Stomach (tissue), 9 donors: ENCODE measurements around the gene COBL. TPM values are rescaled to one million over a fixed set of nuclear protein-coding genes. Genes with fewer than 3 reads are reported as not detected.

ENCODE experiments used
- DNase-seq, 2 donors: peaks; one replicate each; pipeline versions ENCODE4 v3.0.0 to v3.0.0-alpha.2; 2013 to 2019
- H3K27ac ChIP-seq, 5 donors: fragments of 200-600 bp in 4 of 5; sonication (generic) in 4 of 5; one replicate each; pipeline ENCODE4 v1.5.1; 2013 to 2019; ENCODE audit warnings: mild to moderate bottlenecking in 1 of 5, moderate library complexity in 1 of 5
- H3K27me3 ChIP-seq, 3 donors: fragments of 200-600 bp; sonication (generic); one replicate each; pipeline ENCODE4 v1.5.1; 2017 to 2019; ENCODE audit warnings: mixed run types in 1 of 3
- H3K36me3 ChIP-seq, 4 donors: fragments of 200-600 bp; sonication (generic); 1 replicate in 3 of 4; 2 replicates in 1 of 4; pipeline ENCODE4 v1.5.1; 2016 to 2019
- H3K4me1 ChIP-seq, 4 donors: fragments of 200-600 bp; sonication (generic); one replicate each; pipeline ENCODE4 v1.5.1; 2016 to 2019
- H3K4me3 ChIP-seq, 4 donors: fragments of 200-600 bp; sonication (generic) in 3 of 4; one replicate each; pipeline ENCODE4 v1.5.1; 2016 to 2019; ENCODE audit warnings: mild to moderate bottlenecking in 1 of 4
- H3K9me3 ChIP-seq, 4 donors: fragments of 200-600 bp; sonication (generic); one replicate each; pipeline ENCODE4 v1.5.1; 2016 to 2019
- EP300 ChIP-seq: sonication (generic); formaldehyde crosslinking; IDR thresholded peaks from one replicate; pipeline ENCODE4 v1.6.1; 2017; ENCODE audit warnings: antibody characterized with exemption
- POLR2A ChIP-seq, 4 donors: fragments of 450-650 bp; IDR thresholded peaks; one replicate each; pipeline ENCODE4 v1.6.1; 2016; ENCODE audit warnings: antibody characterized with exemption in 4 of 4, control low read depth in 2 of 4, mild to moderate bottlenecking in 1 of 4, moderate library complexity in 1 of 4
- POLR2AphosphoS5 ChIP-seq, 3 donors: sonication (generic); formaldehyde crosslinking; IDR thresholded peaks; one replicate each; pipeline ENCODE4 v1.6.1; 2016; ENCODE audit warnings: antibody characterized with exemption in 3 of 3
- WGBS, 5 donors: extraction: QIAGEN DNeasy Blood & Tissue Kit in 3 of 5; methylation state at CpG; one replicate each; pipeline versions ENCODE4 v1.1.5 to v1.1.7; 2013 to 2018; 5-methylcytosine and 5-hydroxymethylcytosine counted together
- intact Hi-C: fragments of 100-400 bp; cut with DNase I; formaldehyde crosslinking; loops from one replicate; pipeline ENCODE4 v1.15.1; 2023; ENCODE audit warnings: low total_unique reads
- polyA plus RNA-seq, 3 donors: library from polyadenylated mRNA; stranded (reverse); fragments of 200-250 nt; gene quantifications; one replicate each; pipeline ENCODE4 v1.2.3, GENCODE V29; 2013
- total RNA-seq, 5 donors: library from RNA; depleted of rRNA; stranded (reverse); fragments of >200 nt; gene quantifications; one replicate each; pipeline versions ENCODE4 v1.1.0 to v1.2.3, GENCODE V29; 2014 to 2016
- TF ChIP-seq, protein P1 (sequence below), 7 experiments: fragments of 450-650 bp in 4 of 7; fragments of 200-600 bp in 3 of 7; sonication (generic) in 3 of 7; IDR thresholded peaks; one replicate each; pipeline ENCODE4 v1.5.1; 2016 to 2019; ENCODE audit warnings: antibody characterized with exemption in 7 of 7, control low read depth in 2 of 7, mild to moderate bottlenecking in 1 of 7
- donor health status: healthy with polysubstance abuse.
- donor health status: Bipolar disorder and iron deficiency.
- donor health status: healthy.

The COBL gene
- total and polyA plus RNA-seq, 8 donors: 4.9 to 79.9 (median 16.0) TPM

DNA sequence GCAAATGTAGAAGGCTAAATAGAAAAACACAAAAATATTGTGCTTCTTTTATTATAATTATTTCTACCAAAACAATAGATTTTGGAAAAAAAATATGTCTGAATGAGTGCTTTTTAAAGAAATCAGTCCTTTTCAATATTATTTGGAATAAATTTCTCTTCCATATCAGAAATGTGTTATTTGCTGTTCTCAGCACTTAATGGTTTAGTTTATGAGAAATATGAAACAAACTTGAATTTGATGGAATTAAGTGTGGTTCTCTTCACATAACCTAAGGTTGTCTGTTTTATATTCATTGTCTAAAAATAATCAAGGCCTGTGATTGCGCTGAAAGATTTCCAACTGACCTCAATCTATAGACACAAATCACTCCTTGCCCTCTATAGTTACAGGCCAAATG is 203.0 kb downstream of the COBL start:
- no peak overlapping the region for H3K27ac ChIP-seq
- peaks cover 0 to 3% (median 0%) of the 10 kb centered on the region in 4 donors for H3K36me3 ChIP-seq
- H3K4me1 ChIP-seq: no peaks in the 10 kb centered on the region
- peaks cover 0 to 5% (median 0%) of the 10 kb centered on the region in 4 donors for H3K9me3 ChIP-seq
- TF ChIP-seq POLR2A (IDR thresholded peaks at IDR 0.05) (no peak), EP300 (no peak), POLR2AphosphoS5 (IDR thresholded peaks at IDR 0.05) (no peak)
- TF ChIP-seq, protein P1, sequence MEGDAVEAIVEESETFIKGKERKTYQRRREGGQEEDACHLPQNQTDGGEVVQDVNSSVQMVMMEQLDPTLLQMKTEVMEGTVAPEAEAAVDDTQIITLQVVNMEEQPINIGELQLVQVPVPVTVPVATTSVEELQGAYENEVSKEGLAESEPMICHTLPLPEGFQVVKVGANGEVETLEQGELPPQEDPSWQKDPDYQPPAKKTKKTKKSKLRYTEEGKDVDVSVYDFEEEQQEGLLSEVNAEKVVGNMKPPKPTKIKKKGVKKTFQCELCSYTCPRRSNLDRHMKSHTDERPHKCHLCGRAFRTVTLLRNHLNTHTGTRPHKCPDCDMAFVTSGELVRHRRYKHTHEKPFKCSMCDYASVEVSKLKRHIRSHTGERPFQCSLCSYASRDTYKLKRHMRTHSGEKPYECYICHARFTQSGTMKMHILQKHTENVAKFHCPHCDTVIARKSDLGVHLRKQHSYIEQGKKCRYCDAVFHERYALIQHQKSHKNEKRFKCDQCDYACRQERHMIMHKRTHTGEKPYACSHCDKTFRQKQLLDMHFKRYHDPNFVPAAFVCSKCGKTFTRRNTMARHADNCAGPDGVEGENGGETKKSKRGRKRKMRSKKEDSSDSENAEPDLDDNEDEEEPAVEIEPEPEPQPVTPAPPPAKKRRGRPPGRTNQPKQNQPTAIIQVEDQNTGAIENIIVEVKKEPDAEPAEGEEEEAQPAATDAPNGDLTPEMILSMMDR (IDR thresholded peaks at IDR 0.05): no peak
- WGBS, 5 donors: 94 to 98% (median 96%) methylated on average over 1 of the region's 1 CpG
- intact Hi-C loops: no loop called here
- H3K27me3 ChIP-seq: no peaks in the 10 kb centered on the region
- no peak overlapping the region for H3K4me3 ChIP-seq
- DNase-seq: no peak

DNA sequence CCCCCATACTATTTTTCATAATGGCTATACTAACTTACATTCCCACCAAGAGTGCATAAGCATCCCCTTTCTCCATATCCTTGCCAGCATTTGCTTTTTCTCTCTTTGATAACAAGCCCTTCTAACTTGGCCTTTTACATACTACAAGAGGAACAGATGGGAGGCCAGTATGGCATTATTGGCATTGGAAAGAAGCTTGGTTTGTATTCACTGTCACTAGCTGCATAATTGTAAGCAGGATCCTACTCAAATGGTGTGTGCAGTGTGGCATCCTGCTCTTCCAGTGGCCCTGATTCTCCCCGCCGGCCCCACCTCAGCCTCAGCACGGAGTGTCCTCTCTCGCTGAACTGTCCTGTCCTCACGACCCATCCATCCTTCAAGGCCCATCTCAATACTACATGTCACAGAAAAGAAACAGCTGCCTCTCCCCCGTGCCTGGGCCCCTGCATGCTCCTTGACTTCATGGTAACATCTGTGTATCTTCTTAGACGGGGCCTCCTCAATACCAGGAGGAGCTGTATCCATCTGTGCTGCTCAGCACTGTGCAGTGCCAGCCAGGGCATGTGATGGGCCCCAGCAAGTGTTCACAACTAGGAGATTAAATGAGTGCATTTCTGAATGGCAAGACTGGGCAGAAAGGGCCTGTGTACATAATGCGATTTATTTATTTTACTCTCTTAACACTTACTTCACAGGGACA is 205.2 kb downstream of the COBL start:
- intact Hi-C loops: no loop called here

DNA sequence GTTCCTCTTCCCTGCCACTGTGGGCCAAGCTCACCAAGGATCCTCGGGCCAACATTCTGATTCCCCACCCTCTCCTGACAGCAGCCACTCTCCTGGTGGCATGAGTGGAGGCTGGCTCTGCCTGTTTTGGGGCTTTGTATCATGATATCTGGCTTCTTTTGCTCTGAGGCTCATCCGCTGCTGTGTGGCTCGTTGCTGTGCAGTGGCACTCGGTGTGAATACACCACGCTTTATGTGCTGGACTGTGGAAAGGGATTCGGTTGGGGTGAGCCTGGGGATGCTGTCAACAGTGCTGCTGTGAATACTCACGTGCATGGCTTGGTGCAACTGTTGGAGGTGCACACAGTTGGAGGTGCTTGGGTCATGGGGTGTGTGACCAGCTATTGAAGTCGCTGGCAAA is 208.5 kb downstream of the COBL start:
- no peak overlapping the region for H3K4me3 ChIP-seq
- no peak for DNase-seq
- WGBS, 5 donors: 80 to 88% (median 86%) methylated on average over 8 of the region's 8 CpGs
- H3K27ac ChIP-seq: no peak overlapping the region
- intact Hi-C loops: no loop called here
- peaks cover 0 to 3% (median 0%) of the 10 kb centered on the region in 4 donors for H3K36me3 ChIP-seq
- H3K9me3 ChIP-seq: no peaks in the 10 kb centered on the region
- no peaks in the 10 kb centered on the region for H3K27me3 ChIP-seq
- H3K4me1 ChIP-seq: no peaks in the 10 kb centered on the region
- TF ChIP-seq POLR2AphosphoS5 (IDR thresholded peaks at IDR 0.05) (no peak), POLR2A (IDR thresholded peaks at IDR 0.05) (no peak), EP300 (no peak)
- TF ChIP-seq, protein P1 (IDR thresholded peaks at IDR 0.05): no peak

More for the DNA sequence above, 205.2 kb downstream of the COBL start:
- no peaks in the 10 kb centered on the region for H3K27me3 ChIP-seq
- WGBS, 5 donors: 84 to 94% (median 90%) methylated on average over 8 of the region's 8 CpGs
- H3K9me3 ChIP-seq: peaks cover 0 to 5% (median 0%) of the 10 kb centered on the region in 4 donors
- H3K27ac ChIP-seq: no peak overlapping the region
- peaks cover 0 to 3% (median 0%) of the 10 kb centered on the region in 4 donors for H3K36me3 ChIP-seq
- TF ChIP-seq POLR2AphosphoS5 (IDR thresholded peaks at IDR 0.05) (no peak), EP300 (no peak), POLR2A (IDR thresholded peaks at IDR 0.05) (no peak)
- TF ChIP-seq, protein P1 (IDR thresholded peaks at IDR 0.05): no peak
- no peaks in the 10 kb centered on the region for H3K4me1 ChIP-seq
- no peak for DNase-seq
- H3K4me3 ChIP-seq: no peak overlapping the region

DNA sequence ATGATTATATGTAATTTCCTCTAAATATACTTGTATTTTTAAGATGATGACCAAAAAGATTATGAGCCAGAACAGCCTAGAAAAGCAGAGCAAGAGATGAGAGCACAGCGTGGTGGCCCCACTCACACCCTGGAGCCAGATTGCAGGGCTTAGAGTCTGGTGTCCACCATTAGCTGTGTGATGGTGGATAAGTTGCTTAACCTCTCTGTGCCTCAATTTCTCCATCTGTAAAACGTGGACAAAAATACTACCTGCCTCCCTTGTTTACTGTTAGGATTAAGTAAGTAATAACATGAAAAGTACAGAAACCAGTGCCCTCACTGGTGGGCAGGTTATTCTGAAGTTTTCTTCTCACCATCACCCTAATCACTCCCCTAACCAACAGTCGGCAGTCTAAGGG is 212.3 kb downstream of the COBL start:
- TF ChIP-seq, protein P1 (IDR thresholded peaks at IDR 0.05): no peak
- no peak for TF ChIP-seq POLR2AphosphoS5 (IDR thresholded peaks at IDR 0.05)
- TF ChIP-seq POLR2A (IDR thresholded peaks at IDR 0.05): no peak
- TF ChIP-seq EP300: no peak
- Histone ChIP-seq H3K27ac (no peak overlapping the region), H3K36me3 (peaks cover 0 to 3% (median 0%) of the 10 kb centered on the region in 4 donors), H3K4me3 (no peak overlapping the region), H3K9me3 (no peaks in the 10 kb centered on the region), H3K27me3 (no peaks in the 10 kb centered on the region), H3K4me1 (no peaks in the 10 kb centered on the region)
- 55 to 87% (median 75%) methylated on average over 3 of the region's 3 CpGs for WGBS, 5 donors
- no peak for DNase-seq
- intact Hi-C loops: no loop called here
